GM12891 (cell line): ENCODE results near the gene ABCC3.

Experiments
- PAX5 ChIP-seq: IDR thresholded peaks from 2 replicates; pipeline ENCODE4 v1.6.1; 2011; ENCODE audit warnings: low read length, moderate library complexity, mild to moderate bottlenecking; ENCODE audit not compliant: insufficient read depth, severe bottlenecking
- POLR2AphosphoS5 ChIP-seq: IDR thresholded peaks from 2 replicates; pipeline ENCODE4 v1.6.1; 2011; ENCODE audit warnings: low read depth, low read length, control low read depth
- TAF1 ChIP-seq: IDR thresholded peaks from 2 replicates; pipeline ENCODE4 v1.6.1; 2011; ENCODE audit warnings: low read depth, low read length, control low read depth

DNA sequence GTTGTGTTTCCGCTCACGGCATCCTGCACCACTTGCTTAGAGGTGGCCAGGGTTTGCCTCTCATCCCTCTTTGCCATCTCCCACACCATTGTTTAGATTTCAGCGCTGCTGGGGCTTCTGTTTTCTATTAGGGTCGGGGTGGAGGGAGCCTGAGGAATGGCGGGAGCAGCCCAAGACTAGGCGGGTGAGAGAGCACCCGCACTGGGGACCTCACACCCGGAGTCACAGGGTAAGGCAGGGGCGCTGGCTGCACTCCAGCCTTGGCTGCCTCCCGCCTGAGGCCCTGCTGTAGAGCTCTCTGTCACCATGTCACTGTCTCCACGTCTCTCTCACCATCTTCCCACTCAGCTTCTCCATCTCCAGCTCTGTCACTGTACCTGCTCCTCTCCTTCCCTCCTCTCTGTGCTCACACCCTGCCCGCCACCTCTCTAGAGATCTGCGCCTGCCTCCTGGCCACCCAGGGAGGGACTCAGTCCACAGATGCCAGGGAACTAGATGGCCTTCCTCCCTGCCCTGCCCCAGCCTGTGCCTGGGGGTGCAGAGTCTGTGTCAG lies 32.8 kb upstream of the ABCC3 start:
- no peak for TF ChIP-seq POLR2AphosphoS5
- no peak for TF ChIP-seq PAX5
- no peak for TF ChIP-seq TAF1
